HG03575 (cell line): ENCODE measurements around the gene NLRX1.
"Not testable (repeated sequence)": the region's sequence is repeated elsewhere in the genome, so short reads cannot be mapped to it uniquely, and the experiment has no call there.

Experiments
- ATAC-seq: cut with Tn5 transposase; IDR thresholded peaks from one replicate; pipeline ENCODE4 v1.9.1; 2021; ENCODE audit not compliant: unreplicated experiment, insufficient number of reproducible peaks, low FRiP score; ENCODE audit errors: extremely low read depth

The NLRX1 gene

DNA sequence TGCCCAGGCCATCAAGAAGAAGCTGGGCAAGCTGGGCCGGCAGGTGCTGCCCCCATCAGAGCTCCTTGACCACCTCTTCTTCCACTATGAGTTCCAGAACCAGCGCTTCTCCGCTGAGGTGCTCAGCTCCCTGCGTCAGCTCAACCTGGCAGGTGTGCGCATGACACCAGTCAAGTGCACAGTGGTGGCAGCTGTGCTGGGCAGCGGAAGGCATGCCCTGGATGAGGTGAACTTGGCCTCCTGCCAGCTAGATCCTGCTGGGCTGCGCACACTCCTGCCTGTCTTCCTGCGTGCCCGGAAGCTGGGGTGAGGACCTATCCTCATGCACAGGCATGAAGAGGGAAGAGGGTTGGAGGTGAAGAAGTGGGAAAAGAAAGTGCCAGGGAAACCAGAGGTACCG, 11.5 kb downstream of the NLRX1 start:
- no peak for ATAC-seq

DNA sequence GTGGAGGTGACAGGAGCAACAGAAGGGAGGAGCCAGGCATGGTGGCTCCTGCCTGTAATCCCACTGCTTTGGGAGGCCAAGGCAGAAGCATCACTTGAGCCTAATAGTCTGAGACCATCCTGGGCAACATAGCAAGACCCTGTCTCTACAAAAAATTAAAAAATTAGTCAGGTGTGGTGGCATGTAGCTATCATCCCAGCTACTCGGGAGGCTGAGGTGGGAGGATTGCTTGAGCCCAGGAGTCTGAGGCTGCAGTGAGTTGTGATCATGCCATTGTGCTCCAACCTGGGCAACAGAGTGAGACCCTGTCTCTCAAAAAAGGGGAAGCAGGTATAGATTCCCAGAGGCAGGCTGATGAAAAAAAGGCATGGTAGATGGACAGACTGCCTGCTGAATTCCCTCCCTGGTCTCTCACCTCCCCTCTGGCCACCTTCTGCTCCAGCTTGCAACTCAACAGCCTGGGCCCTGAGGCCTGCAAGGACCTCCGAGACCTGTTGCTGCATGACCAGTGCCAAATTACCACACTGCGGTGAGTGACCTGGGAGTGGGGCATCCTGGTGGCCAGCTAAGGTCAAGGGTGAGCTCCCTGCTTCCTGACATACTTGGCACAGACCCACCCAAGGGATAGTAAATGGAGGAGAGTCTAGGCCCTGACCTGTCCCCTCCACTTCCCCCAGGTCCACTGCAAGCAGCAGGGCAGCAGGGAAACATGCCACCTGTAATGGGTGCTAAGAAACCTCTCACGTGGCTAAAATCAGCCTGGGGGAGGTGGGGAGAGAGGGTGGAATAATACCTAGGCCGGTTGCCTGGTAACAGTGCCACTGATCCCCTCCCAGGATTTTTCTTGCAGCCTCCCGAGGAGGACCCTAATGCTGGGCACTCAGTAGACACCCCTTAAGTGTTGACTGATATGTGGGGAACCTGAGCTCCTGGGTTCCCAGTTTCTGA, 12.5 kb downstream of the NLRX1 start:
- no peak for ATAC-seq

DNA sequence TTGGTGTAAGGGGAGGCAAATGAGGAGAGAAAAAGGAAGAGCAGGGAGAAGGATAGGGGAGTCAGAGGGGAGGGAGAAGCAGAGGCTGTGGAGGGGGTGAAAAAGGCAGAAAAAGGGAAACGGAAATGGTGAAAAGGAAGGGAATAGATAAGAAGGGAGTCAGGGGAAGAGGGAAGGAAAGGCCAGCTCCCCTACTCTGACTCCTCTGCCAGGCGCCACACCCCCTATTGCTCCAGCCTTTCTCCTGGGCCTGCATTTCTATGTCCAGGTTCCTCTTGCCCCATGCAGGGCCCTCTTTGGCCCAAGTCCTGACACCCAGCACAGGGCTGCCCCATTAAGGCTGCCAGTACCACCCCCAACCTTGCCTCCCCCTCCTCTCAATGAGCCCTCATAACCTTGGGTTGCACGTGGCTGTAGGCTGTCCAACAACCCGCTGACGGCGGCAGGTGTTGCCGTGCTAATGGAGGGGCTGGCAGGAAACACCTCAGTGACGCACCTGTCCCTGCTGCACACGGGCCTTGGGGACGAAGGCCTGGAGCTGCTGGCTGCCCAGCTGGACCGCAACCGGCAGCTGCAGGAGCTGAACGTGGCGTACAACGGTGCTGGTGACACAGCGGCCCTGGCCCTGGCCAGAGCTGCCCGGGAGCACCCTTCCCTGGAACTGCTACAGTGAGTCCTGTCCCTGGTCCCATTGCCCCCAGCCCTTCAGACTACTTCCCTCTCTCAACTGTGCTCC, 13.3 kb downstream of the NLRX1 start:
- ATAC-seq: no peak

DNA sequence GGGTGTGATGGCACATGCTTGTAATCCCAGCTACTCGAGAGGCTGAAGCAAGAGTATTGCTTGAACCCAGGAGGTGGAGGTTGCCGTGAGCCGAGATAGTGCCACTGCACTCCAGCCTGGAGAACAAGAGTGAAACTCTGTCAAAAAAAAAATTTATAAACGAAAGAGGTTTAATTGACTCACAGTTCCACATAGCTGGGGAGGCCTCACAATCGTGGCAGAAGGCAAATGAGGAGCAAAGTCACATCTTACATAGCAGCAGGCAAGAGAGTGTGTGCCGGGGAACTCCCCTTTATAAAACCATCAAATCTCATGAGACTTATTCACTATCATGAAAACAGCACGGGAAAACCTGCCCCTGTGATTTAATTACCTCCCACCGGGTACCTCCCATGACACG, 15.9 kb downstream of the NLRX1 start:
- not testable (repeated sequence) for ATAC-seq

DNA sequence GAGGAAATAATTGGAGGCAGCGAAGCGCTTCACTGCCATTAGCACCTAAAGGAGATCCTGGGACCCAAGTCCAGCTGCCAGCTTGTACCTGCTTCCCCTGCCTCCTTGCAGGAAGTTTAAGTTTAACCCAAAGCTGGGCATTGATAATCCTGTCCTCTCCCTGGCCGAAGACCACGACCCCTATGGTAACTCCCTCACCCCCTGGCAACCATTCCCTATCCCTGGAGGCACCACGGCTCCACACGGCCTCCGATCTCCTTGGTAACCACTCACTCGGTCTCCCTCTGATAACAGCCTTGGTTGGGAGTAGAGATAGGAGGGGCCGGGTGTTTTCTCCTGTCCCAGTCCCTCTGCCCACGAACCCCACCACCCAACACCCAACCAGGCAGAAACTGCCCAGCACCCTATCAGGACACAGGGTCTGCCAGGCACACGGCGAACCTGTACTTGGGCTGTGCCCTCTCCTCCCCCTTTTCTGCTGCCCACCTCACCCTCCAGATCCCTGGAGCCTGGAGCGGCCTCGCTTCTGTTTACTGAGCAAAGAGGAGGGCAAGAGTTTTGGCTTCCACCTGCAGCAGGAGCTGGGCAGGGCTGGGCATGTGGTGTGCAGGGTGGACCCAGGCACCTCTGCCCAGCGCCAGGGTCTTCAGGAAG, 17.6 kb downstream of the NLRX1 start:
- no peak for ATAC-seq

DNA sequence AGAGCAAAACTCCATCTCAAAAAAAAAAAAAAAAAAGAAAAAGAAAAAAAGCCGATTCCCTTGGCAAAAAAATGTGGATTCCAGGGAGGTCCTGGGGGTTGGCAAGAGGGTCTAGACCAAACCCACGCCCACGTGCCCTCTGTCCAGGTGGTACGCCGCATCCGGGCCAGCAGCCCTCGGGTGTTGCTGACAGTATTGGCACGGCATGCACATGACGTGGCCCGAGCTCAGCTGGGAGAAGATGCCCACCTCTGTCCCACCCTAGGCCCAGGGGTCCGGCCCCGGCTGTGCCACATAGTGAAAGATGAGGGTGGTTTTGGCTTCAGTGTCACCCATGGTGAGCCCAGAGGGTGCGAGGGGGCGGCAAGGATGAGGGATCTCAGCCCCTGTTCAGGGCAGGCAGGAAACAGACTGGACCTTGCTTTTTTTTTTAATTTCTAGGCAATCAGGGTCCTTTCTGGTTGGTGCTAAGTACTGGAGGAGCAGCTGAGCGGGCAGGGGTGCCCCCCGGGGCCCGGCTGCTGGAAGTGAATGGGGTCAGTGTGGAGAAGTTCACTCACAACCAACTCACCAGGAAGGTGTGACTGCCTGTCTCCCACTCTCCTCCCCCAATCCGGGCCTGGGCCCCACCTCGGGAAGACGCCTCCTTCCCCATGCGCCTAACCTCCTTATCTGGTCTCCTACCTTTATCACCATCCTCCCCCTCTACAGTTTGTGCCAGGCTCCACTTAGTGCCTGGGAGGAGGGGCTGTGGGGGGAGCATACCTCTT, 18.8 kb downstream of the NLRX1 start:
- no peak for ATAC-seq

DNA sequence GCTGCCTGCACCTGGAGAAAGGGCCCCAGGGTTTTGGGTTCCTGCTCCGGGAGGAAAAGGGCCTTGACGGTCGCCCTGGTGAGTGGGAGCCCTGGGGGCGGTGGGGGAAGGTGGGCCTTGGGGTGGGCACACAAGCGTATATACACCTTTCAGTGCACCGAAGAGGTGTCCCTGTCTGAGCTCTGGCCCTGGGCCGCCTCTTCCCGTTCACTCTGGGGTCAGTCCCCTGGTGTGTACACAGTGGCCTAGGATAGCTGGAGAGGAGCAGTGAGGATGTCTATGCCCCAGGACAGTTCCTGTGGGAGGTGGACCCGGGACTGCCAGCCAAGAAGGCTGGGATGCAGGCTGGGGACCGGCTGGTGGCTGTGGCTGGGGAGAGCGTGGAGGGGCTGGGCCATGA, 19.5 kb downstream of the NLRX1 start:
- ATAC-seq: no peak

DNA sequence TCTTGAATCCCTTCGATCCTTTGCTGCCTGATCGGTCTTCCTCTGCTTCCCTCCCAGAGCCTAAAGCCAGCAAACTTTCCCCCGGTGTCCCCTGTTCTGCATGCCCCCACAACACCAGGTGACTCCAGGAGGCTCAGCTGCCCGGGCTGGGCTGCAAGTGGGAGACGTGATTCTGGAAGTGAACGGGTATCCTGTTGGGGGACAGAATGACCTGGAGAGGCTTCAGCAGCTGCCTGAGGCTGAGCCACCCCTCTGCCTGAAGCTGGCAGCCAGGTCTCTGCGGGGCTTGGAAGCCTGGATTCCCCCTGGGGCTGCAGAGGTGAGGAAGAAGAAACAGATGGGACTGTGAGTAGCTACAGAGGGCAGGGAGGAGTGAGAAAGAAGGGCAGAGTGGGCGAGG, 20.4 kb downstream of the NLRX1 start:
- no peak for ATAC-seq

DNA sequence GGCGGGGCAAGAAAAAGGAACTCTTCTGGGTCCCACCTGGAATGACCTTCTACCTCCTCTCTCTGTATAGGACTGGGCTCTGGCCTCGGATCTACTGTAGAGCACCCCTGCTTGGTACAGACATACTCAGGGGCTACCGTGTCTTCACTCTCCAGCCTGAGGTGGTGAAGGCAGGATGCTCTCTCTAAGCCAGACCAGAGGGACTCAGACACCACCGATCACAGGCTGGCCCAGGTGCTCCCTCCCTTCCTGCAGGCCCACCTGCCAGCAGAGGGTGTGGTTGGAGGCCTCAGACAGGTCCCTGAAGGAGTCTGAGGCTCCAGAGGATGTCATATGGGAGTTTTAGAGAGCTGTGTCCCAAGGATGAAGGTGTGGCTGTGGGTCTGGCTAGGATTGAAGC, 20.9 kb downstream of the NLRX1 start:
- ATAC-seq: no peak

DNA sequence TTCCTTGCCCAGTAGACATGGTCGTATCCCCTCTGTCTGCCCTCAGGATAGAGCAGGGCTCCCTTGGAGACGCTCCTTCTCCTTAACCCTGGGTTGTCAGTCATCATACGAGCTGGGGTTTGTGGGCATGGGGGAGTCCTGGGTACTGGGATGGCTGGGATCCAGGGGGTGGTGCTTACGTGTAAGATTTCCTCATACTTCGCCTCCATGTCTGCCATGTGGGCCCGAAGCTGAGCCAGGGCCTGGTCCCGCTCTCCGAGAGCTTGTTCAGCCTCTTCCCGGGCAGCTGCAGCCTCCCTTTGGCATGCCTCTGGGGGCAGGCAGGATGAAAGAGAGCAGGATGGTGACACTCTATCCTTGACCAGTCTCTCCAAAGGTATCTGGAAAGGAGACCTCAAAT, 22.0 kb downstream of the NLRX1 start:
- ATAC-seq: no peak

DNA sequence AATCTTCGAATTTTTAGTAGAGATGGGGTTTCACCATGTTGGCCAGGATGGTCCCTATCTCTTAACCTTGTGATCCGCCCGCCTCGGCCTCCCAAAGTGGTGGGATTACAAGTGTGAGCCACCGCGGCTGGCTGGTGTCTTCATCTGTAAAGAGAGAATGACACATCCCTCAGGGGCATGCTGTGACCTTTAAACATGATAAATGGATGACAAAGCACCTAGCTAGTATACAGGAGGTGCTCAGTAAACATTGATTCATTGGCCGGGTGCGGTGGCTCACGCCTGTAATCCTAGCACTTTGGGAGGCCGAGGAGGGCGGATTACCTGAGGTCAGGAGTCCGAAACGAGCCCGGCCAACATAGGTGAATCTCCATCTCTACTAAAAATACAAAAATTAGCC, 22.7 kb downstream of the NLRX1 start:
- not testable (repeated sequence) for ATAC-seq

DNA sequence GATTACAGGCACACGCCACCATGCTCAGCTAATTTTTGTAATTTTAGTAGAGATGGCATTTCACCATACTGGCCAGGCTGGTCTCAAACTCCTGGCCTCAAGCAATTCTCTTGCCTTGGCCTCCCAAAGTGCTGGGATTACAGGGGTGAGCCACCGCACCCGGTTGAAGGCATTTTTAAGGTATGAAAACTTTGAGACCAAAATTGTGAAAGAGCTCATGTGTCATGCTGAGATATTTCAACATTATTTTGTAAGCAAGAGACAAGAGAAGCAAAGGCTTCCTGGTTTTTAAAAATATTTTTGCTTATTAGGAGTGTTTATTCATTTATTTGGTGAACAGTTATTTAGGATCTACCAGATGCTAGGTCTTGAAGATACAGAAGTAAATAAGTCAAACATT, 23.6 kb downstream of the NLRX1 start:
- ATAC-seq: no peak

DNA sequence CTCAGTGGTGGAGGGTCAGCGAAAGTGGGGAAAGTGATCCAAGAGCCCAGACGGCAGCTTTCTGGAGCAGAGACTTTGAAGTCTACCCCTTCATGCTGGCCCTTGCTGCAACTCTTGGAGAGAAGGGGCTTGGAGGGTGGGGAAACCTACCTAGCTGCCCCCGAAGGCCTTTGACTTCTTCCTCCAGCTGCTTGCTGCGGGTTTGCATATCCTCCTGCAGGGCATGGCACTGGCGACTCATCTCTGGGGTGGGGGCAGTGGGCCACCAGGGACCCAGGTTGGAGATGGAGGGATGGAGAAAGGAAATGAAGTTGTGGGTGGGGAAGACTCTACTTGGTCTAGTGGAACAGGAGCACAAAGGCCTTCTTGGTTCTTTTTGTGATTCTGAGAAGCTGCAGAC, 24.5 kb downstream of the NLRX1 start:
- no peak for ATAC-seq

DNA sequence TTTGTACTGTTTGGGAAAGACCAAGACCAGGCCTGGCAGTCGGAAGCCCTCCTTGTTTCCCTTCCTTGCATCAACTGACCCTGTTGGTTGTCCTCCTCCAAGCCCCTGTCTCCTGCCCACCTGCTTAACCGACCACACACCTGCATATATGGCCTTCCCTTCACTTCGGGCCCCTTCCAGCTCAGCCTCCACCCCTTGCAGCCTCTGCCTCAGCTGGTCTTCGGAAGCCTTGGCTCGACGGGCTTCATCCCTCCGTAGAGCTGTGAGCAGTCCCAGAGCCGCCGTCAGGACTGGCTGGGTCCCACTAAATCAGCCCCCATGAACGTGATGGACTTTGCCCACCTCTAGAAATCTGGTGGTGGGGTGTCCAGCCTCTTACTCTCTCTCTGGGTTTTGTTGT, 25.1 kb downstream of the NLRX1 start:
- no peak for ATAC-seq

DNA sequence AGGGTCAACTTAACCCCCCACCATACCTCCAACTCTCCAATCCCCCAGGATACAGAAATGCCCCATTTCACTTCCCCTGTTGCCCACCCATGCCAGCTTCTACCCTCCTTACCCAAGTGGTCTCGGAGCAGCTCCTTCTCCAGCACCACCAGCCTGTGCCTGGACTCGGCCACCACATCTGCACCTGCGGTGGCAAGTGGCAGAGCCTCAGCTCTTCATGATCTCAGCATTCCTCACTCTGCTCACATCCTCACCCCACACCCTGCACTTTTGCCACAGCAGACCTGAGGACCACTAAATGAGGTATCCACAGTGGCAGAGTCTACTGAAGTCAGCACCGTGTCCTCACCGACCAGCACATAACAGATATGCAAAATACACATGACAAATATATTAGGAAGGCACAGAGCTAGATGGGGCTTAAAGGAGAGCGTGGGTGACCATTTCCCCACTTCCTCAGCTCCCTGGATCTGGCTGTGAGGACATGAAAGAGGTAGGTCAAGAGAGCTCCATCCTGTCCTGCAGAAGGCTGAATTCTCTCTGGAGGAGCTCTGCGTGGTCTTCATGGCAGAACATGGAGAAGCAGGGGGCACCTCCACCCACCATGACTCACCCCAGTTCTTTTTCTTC, 26.4 kb downstream of the NLRX1 start:
- no peak for ATAC-seq

DNA sequence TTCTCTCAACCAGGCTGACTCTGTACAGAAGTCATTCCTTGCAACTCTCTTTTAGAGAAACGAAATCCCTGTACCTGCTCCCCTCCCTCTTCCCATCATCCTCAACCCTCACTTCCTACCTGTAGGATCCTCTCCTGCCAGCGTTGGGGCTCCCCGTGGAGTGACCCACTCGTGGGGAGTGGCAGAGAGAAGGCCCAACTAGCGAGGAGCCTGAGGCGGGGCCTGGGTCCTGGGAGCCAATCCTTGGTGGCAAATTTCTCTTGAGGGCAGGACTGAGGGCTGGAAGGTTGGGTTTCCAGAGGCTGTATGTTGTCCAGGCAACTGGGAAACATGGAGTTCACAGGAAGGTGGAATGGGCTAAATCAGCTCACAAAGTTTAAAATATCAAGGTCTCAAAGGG, 27.2 kb downstream of the NLRX1 start:
- ATAC-seq: no peak

DNA sequence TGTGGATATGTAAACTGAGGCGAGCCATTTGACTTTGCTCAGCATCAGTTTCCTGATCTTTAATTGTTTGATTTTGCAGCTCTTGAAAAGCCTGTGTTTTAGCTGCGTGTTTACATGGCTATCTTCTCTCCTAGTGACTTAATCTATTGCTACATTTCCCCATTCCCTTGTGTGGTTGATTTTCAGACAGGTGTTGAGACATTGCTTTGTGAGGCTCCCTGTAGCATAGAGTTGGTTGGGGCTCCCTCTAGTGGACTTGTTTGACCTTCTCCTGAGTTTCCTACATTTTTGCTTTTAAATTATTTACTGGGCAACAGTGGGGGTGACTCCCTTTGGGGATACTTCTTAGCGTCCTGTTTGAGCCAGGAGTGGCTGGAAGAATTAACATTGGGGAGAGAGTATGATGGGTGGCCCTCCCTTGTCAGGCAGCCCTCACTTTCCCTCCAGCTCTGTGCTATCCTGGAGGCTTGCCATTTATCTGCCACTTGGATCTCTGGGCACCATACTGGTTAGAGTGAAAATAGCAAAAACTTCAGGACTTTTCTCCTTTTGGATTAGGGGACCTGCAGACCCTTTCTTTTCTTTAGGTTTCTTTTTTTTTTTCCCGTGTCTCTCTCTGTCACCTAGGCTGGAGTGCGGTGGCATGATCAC, 28.4 kb downstream of the NLRX1 start:
- no peak for ATAC-seq

DNA sequence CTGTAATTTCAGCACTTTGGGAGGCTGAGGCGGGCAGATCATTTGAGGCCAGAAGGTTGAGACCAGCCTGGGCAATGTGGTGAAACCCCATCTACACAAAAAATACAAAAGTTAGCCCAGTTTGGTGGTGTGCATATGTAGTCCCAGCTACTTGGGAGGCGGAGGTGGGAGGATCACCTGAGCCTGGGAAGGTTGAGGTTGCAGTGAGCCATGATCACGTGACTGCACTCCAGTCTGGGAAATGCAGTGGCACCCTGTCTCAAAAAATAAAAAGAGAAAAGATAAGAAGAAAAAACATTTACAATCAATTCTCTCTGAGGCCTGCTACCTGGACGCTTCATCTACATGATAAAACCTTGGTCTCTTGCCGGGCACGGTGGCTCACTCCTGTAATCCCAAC, 30.4 kb downstream of the NLRX1 start:
- no peak for ATAC-seq
